ENCODE measurements around the gene TNF.

The TNF gene

DNA sequence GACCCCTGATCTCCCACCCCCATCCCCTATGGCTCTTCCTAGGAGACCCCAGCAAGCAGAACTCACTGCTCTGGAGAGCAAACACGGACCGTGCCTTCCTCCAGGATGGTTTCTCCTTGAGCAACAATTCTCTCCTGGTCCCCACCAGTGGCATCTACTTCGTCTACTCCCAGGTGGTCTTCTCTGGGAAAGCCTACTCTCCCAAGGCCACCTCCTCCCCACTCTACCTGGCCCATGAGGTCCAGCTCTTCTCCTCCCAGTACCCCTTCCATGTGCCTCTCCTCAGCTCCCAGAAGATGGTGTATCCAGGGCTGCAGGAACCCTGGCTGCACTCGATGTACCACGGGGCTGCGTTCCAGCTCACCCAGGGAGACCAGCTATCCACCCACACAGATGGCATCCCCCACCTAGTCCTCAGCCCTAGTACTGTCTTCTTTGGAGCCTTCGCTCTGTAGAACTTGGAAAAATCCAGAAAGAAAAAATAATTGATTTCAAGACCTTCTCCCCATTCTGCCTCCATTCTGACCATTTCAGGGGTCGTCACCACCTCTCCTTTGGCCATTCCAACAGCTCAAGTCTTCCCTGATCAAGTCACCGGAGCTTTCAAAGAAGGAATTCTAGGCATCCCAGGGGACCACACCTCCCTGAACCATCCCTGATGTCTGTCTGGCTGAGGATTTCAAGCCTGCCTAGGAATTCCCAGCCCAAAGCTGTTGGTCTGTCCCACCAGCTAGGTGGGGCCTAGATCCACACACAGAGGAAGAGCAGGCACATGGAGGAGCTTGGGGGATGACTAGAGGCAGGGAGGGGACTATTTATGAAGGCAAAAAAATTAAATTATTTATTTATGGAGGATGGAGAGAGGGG, 1.9 kb upstream of the TNF start:
- DNase-seq = no peak

DNA sequence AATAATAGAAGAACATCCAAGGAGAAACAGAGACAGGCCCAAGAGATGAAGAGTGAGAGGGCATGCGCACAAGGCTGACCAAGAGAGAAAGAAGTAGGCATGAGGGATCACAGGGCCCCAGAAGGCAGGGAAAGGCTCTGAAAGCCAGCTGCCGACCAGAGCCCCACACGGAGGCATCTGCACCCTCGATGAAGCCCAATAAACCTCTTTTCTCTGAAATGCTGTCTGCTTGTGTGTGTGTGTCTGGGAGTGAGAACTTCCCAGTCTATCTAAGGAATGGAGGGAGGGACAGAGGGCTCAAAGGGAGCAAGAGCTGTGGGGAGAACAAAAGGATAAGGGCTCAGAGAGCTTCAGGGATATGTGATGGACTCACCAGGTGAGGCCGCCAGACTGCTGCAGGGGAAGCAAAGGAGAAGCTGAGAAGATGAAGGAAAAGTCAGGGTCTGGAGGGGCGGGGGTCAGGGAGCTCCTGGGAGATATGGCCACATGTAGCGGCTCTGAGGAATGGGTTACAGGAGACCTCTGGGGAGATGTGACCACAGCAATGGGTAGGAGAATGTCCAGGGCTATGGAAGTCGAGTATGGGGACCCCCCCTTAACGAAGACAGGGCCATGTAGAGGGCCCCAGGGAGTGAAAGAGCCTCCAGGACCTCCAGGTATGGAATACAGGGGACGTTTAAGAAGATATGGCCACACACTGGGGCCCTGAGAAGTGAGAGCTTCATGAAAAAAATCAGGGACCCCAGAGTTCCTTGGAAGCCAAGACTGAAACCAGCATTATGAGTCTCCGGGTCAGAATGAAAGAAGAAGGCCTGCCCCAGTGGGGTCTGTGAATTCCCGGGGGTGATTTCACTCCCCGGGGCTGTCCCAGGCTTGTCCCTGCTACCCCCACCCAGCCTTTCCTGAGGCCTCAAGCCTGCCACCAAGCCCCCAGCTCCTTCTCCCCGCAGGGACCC, 981 bp upstream of the TNF start:
- peak; percentile 59 for DNase-seq

- DNase-seq = no peak
Observed at GRCh38 chr6:31575952-31576685, 754 bp downstream of the TNF start.

GRCh38 chr6:31576897-31577578, 1.7 kb downstream of the TNF start:
- peak; percentile 81 for DNase-seq

GRCh38 chr6:31577579-31577966, 2.2 kb downstream of the TNF start:
- DNase-seq = no peak

- DNase-seq = no peak
Observed at GRCh38 chr6:31578184-31579118, 3.1 kb downstream of the TNF start.

GRCh38 chr6:31579119-31579505, 3.7 kb downstream of the TNF start:
- no peak for DNase-seq

- peak; percentile 53 for DNase-seq
Observed at GRCh38 chr6:31579546-31580437, 4.4 kb downstream of the TNF start.

- DNase-seq = no peak
Observed at GRCh38 chr6:31580438-31580740, 5.0 kb downstream of the TNF start.

- DNase-seq = peak; percentile 92
Observed at GRCh38 chr6:31580807-31581433, 5.6 kb downstream of the TNF start.

DNA sequence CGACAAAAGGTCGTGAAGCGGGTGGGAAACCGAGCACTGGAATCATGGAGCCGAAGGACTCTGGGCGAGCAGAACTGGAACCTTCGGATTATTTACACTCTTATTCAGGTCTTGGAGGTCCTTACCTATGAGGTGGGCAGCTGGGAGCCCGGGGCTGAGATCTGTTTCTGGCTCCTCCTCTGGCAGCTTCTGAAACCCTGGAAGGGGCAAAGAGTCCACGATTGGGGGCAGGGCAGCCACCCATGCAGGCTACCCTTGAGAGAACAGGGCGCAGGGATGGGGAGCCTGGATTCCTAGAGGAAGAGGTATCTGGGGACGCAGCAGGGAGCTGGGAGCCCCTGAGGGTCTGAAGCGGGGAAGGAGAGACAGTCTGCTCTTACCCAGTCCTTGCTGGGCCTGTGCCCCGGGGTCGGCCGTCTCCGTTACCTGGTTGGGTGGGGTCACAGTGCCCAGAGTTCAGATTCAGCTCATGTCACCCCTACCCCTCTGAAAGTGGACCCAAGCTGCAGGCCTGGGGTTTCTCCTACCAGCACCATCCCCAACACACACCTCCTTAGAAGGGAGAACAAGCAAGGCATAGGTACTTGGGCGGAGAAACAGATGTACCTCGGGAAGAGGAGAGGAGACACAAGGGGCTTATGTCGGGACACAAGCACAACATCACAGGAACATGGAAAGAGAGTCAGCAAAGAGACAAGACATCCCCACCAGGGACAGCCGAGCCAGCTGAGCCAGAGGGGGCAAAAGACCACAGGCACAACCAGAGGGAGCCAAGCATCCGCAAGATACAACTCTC, 6.3 kb downstream of the TNF start:
- no peak for DNase-seq

GRCh38 chr6:31582230-31582643, 6.9 kb downstream of the TNF start, which contains the start of gene LTB:
TSS of gene LTB (minus strand) at chr6:31582424. CDS start at chr6:31582417, 7 bp downstream.
- DNase-seq = peak; percentile 70

DNA sequence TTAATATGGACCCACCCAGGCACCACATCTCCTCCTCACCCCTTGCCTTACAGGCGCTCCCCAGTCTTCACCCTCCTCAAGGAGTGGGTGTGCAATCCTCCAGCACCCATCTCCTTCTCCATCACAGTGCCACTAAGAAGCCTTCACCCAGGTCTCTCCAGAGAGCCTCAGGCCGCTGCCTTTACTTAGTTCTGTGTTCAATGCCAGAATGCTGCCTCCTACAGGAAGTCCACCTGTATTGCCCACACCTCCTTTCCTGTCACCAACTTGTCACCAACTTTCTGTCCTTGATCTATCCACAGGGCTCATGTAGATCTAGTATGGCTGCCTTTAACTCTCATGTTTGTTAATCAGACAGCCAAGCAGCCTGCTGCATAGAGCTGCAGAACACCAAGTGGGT, 10.1 kb downstream of the TNF start:
- peak; percentile 82 for DNase-seq

DNA sequence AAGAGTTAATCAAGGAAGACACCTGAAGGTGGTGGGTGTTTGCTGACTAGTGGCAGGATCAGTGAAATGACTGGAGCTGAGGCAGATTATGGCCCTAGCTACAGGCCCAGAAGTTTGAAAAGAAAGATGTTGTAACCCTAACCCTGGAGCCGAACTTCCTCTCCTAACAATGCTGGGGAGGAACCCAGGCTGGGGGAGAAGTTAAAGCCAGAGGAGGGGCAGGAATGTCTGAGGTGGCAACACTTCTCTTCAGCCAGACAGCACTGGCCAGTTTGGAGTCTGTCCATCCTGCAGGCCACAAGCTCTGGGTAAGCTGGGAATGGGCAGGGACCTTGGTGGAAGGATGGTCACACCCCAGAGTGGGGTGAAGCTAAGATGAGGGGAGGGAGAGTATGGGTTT, 10.6 kb downstream of the TNF start, which contains the start of gene LST1:
TSS of gene LST1 (plus strand) at position 270 of the 400 bp plus-strand sequence. CDS start 1,023 bp downstream, outside the sequence.
- no peak for DNase-seq

- DNase-seq = peak; percentile 51
Observed at GRCh38 chr6:31586599-31587281, 11.4 kb downstream of the TNF start.

GRCh38 chr6:31587791-31588777, 12.7 kb downstream of the TNF start:
- peak; percentile 42 for DNase-seq
